IMR-90 (cell line): ENCODE results near the gene CCDC85B. TPM values are rescaled to one million over a fixed set of nuclear protein-coding genes. Genes with fewer than 3 reads are reported as not detected.
A peak's percentile ranks its signal among the peaks of the same experiment; 100 is the strongest.

Experiments used
- ATAC-seq: fragments of 200-7000 bp; cut with Tn5 transposase; 2 replicates; pipeline ENCODE4 v1.9.1; 2020; ENCODE audit warnings: low read depth, mild to moderate bottlenecking, moderate library complexity
- BruUV-seq: library from RNA; stranded (reverse); fragments of 400-500 nt; replicated peaks from 2 replicates; lab custom pipeline; 2021; lab: Mats Ljungman, UMichigan
- CTCF ChIA-PET: fragments of 300-600 bp; formaldehyde crosslinking; extraction: SDS; loops from one replicate; lab custom pipeline; 2021; ENCODE audit warnings: antibody characterized with exemption; lab: Yijun Ruan, JAX
- POLR2A ChIA-PET: fragments of 300-600 bp; sonication (Branson Sonifier 250); formaldehyde crosslinking; loops from one replicate; lab custom pipeline; 2022; ENCODE audit warnings: antibody characterized with exemption; ENCODE audit not compliant: unreplicated experiment; lab: Charles Lee
- DNase-seq: peaks from one replicate; pipeline ENCODE4 v3.0.0; 2013
- H2AFZ ChIP-seq: replicated peaks from 2 replicates; pipeline ENCODE3; 2013; ENCODE audit warnings: low read length, mild to moderate bottlenecking; ENCODE audit not compliant: poor library complexity
- H2AK5ac ChIP-seq: 2 replicates; pipeline ENCODE4 v1.6.1; 2013; ENCODE audit warnings: low read depth, low read length, inconsistent platforms
- H2AK9ac ChIP-seq: replicated peaks from 2 replicates; pipeline ENCODE3; 2013; ENCODE audit warnings: mild to moderate bottlenecking, low read depth, low read length, moderate library complexity; ENCODE audit not compliant: poor library complexity
- H2BK120ac ChIP-seq: 2 replicates; pipeline ENCODE4 v1.6.1; 2013; ENCODE audit warnings: low read depth, low read length, inconsistent platforms
- H2BK15ac ChIP-seq: 3 replicates; pipeline ENCODE4 v1.6.1; 2013; ENCODE audit warnings: low read depth, low read length, inconsistent platforms
- H2BK20ac ChIP-seq: 2 replicates; pipeline ENCODE4 v1.6.1; 2013; ENCODE audit warnings: low read depth, mild to moderate bottlenecking, inconsistent platforms, low read length, moderate library complexity
- H2BK5ac ChIP-seq: 2 replicates; pipeline ENCODE4 v1.6.1; 2013; ENCODE audit warnings: mild to moderate bottlenecking, low read depth, low read length, inconsistent platforms; ENCODE audit not compliant: poor library complexity, severe bottlenecking
- H3K14ac ChIP-seq: replicated peaks from 2 replicates; pipeline ENCODE4 v1.6.1; 2013; ENCODE audit warnings: low read depth, low read length, inconsistent platforms
- H3K18ac ChIP-seq: 2 replicates; pipeline ENCODE4 v1.6.1; 2013; ENCODE audit warnings: low read depth, low read length, control low read depth
- H3K23ac ChIP-seq: 2 replicates; pipeline ENCODE4 v1.6.1; 2013; ENCODE audit warnings: low read depth, low read length, inconsistent platforms
- H3K27ac ChIP-seq: 2 replicates; pipeline ENCODE4 v1.5.1; 2013; ENCODE audit warnings: mild to moderate bottlenecking, control low read depth, low read length; ENCODE audit not compliant: insufficient read depth
- H3K27me3 ChIP-seq: 2 replicates; pipeline ENCODE4 v1.6.1; 2013; ENCODE audit warnings: low read length; ENCODE audit not compliant: control insufficient read depth, insufficient read depth
- H3K36me3 ChIP-seq: 2 replicates; pipeline ENCODE4 v1.6.1; 2013; ENCODE audit warnings: low read length, mixed read lengths; ENCODE audit not compliant: control insufficient read depth, insufficient read depth
- H3K4ac ChIP-seq: 2 replicates; pipeline ENCODE4 v1.6.1; 2013; ENCODE audit warnings: low read depth, low read length, inconsistent platforms
- H3K4me1 ChIP-seq: 2 replicates; pipeline ENCODE4 v1.6.1; 2013; ENCODE audit warnings: low read length, mixed read lengths; ENCODE audit not compliant: control insufficient read depth, insufficient read depth
- H3K4me2 ChIP-seq: 2 replicates; pipeline ENCODE4 v1.6.1; 2013; ENCODE audit warnings: low read depth, mild to moderate bottlenecking, control low read depth, low read length, moderate library complexity
- H3K4me3 ChIP-seq: 2 replicates; pipeline ENCODE4 v1.5.1; 2013; ENCODE audit warnings: low read depth, mild to moderate bottlenecking, control low read depth, low read length, moderate library complexity; ENCODE audit not compliant: insufficient read depth
- H3K56ac ChIP-seq: 2 replicates; pipeline ENCODE4 v1.6.1; 2013; ENCODE audit warnings: low read length, inconsistent platforms; ENCODE audit not compliant: insufficient read depth; ENCODE audit errors: extremely low read depth
- H3K79me1 ChIP-seq, 2 experiments: 2 replicates each; pipeline ENCODE4 v1.6.1; 2013; ENCODE audit warnings: low read length in 2 of 2, inconsistent platforms in 1 of 2, low read depth in 1 of 2
- H3K9ac ChIP-seq: 2 replicates; pipeline ENCODE4 v1.6.1; 2013; ENCODE audit warnings: low read depth, low read length, control low read depth
- H3K9me1 ChIP-seq: 2 replicates; pipeline ENCODE4 v1.6.1; 2013; ENCODE audit warnings: low read length, inconsistent platforms; ENCODE audit not compliant: insufficient read depth
- H3K9me3 ChIP-seq: 2 replicates; pipeline ENCODE4 v1.6.1; 2013; ENCODE audit warnings: low read length; ENCODE audit not compliant: control insufficient read depth, insufficient read depth
- H4K20me1 ChIP-seq: 2 replicates; pipeline ENCODE4 v1.6.1; 2013; ENCODE audit warnings: low read length, inconsistent platforms; ENCODE audit not compliant: insufficient read depth
- H4K5ac ChIP-seq: 2 replicates; pipeline ENCODE4 v1.6.1; 2013; ENCODE audit warnings: mild to moderate bottlenecking, low read depth, low read length, control low read depth
- H4K8ac ChIP-seq, 2 experiments: 2 replicates each; pipeline ENCODE4 v1.6.1; 2013; ENCODE audit warnings: low read depth in 2 of 2, low read length in 2 of 2, control low read depth in 1 of 2, inconsistent platforms in 1 of 2
- H4K91ac ChIP-seq: 2 replicates; pipeline ENCODE4 v1.6.1; 2013; ENCODE audit warnings: low read depth, low read length, inconsistent platforms; ENCODE audit not compliant: insufficient read depth
- CEBPB ChIP-seq: IDR thresholded peaks from 2 replicates; pipeline ENCODE4 v1.6.1; 2012; ENCODE audit warnings: low read depth, low read length, improper control_type of control experiment
- CHD1 ChIP-seq: IDR thresholded peaks from 2 replicates; pipeline ENCODE4 v1.6.1; 2012; ENCODE audit warnings: low read depth, low read length, improper control_type of control experiment
- MAZ ChIP-seq: IDR thresholded peaks from 2 replicates; pipeline ENCODE4 v1.6.1; 2012; ENCODE audit warnings: low read depth, mild to moderate bottlenecking, low read length, improper control_type of control experiment, moderate library complexity, borderline replicate concordance
- MXI1 ChIP-seq: IDR thresholded peaks from 2 replicates; pipeline ENCODE4 v1.6.1; 2012; ENCODE audit warnings: low read depth, mild to moderate bottlenecking, low read length, moderate library complexity, borderline replicate concordance
- RCOR1 ChIP-seq: IDR thresholded peaks from 2 replicates; pipeline ENCODE4 v1.6.1; 2012; ENCODE audit warnings: mild to moderate bottlenecking, low read length, improper control_type of control experiment; ENCODE audit not compliant: insufficient replicate concordance
- RFX5 ChIP-seq: IDR thresholded peaks from 2 replicates; pipeline ENCODE4 v1.8.0; 2012; ENCODE audit warnings: low read depth, mild to moderate bottlenecking, low read length, moderate library complexity
- SMC3 ChIP-seq: fragments of 150-350 bp; IDR thresholded peaks from 2 replicates; pipeline ENCODE4 v1.6.1; 2016; ENCODE audit warnings: low read depth, mild to moderate bottlenecking, antibody characterized with exemption, low read length, moderate library complexity
- WGBS, 2 experiments: methylation state at CpG; one replicate each; pipeline versions ENCODE4 v1.1.5 to v1.1.7; 2013; ENCODE audit warnings: missing lambda C conversion rate in 2 of 2; ENCODE audit not compliant: insufficient read length in 1 of 2; ENCODE audit errors: extremely low coverage in 2 of 2; 5-methylcytosine and 5-hydroxymethylcytosine counted together
- dilution Hi-C: fragments of 300-500 bp; cut with HindIII; formaldehyde crosslinking; loops from one replicate; pipeline ENCODE4 v1.14.3; 2018; ENCODE audit warnings: low sequenced_read_pairs; ENCODE audit not compliant: unreplicated experiment
- in situ Hi-C: fragments of 300-500 bp; cut with MboI; formaldehyde crosslinking; loops from 3 replicates; pipeline ENCODE4 v1.14.3; 2019; ENCODE audit warnings: low sequenced_read_pairs, inconsistent platforms, mixed read lengths
- intact Hi-C: fragments of 100-400 bp; cut with micrococcal nuclease; formaldehyde crosslinking; loops from 2 replicates; pipeline ENCODE4 v1.10.0; 2022
- polyA plus RNA-seq, 3 experiments: library from polyadenylated mRNA; depleted of rRNA; stranded (reverse); fragments of >200 nt; gene quantifications; 2 replicates each; pipeline ENCODE4 v1.2.3, GENCODE V29; 2012; ENCODE audit warnings: low replicate concordance in 1 of 3
- total RNA-seq: library from RNA; depleted of rRNA; stranded (reverse); fragments of >200 nt; gene quantifications from 2 replicates; pipeline ENCODE4 v1.2.3, GENCODE V29; 2012
- TF ChIP-seq, protein P1 (sequence below): fragments of 150-350 bp; IDR thresholded peaks from 2 replicates; pipeline ENCODE4 v1.6.1; 2016; ENCODE audit warnings: low read depth, mild to moderate bottlenecking, low read length, moderate library complexity, borderline replicate concordance

The CCDC85B gene
- total and polyA plus RNA-seq, 2 of the 4 experiments (the other 2 are of a cell fraction), result 17.6 to 35.4 TPM

- H3K14ac ChIP-seq, result no peak overlapping the region
- dilution Hi-C loops (no loop called here), intact Hi-C loops (loop anchor here (2.0 kb wide), 1 partner anchor 14 kb away; no protein-coding TSS in a partner anchor), in situ Hi-C loops (no loop called here)
- H3K4ac ChIP-seq, result peak overlapping the region; percentile 55
- no peak overlapping the region for H3K18ac ChIP-seq
- CTCF ChIA-PET, result no interaction called here
- no peak overlapping the region for H2AFZ ChIP-seq
- peak overlapping the region; percentile 99; the same call in 2 of the 3 replicates for H2BK15ac ChIP-seq
- no peak overlapping the region for H4K5ac ChIP-seq
- peak overlapping the region; percentile 99 for H2AK5ac ChIP-seq
- H3K4me2 ChIP-seq, result no peak overlapping the region; the same call in 1 of the 2 replicates
- H3K9me3 ChIP-seq, result no peaks in the 10 kb centered on the region
- peak overlapping the region; percentile 27 for H2BK5ac ChIP-seq
- POLR2A ChIA-PET, result interaction anchor here (0.6 to 2.9 kb wide), 7 partner anchors 8 to 34 kb away, joined by 3 to 17 read pairs (median 3); partner anchors contain the start of gene FIBP
- peaks cover 38% of the 10 kb centered on the region for H4K20me1 ChIP-seq
- H3K4me1 ChIP-seq, result peaks cover 33% of the 10 kb centered on the region
- H3K36me3 ChIP-seq, result peaks cover 15% of the 10 kb centered on the region
- no peak overlapping the region for H3K4me3 ChIP-seq
- H3K9me1 ChIP-seq, result peaks cover 19% of the 10 kb centered on the region
- H2BK20ac ChIP-seq, result peak overlapping the region; percentile 11; the same call in 1 of the 2 replicates
- H3K27me3 ChIP-seq, result no peaks in the 10 kb centered on the region
- BruUV-seq, result no TSS peak
- WGBS, 2 experiments, result no CpG with 5 or more reads among the region's 11 CpGs
- no peak overlapping the region for H3K9ac ChIP-seq
- TF ChIP-seq SMC3 (no peak), RCOR1 (no peak), RFX5 (no peak), MXI1 (no peak), MAZ (no peak), CHD1 (no peak), CEBPB (no peak)
- TF ChIP-seq, protein P1, sequence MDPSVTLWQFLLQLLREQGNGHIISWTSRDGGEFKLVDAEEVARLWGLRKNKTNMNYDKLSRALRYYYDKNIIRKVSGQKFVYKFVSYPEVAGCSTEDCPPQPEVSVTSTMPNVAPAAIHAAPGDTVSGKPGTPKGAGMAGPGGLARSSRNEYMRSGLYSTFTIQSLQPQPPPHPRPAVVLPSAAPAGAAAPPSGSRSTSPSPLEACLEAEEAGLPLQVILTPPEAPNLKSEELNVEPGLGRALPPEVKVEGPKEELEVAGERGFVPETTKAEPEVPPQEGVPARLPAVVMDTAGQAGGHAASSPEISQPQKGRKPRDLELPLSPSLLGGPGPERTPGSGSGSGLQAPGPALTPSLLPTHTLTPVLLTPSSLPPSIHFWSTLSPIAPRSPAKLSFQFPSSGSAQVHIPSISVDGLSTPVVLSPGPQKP, result no peak
- peak overlapping the region; percentile 77 for H2BK120ac ChIP-seq
- ATAC-seq, result no peak
- H3K27ac ChIP-seq, result peak overlapping the region; percentile 48
- no peak overlapping the region; the same call in 1 of the 2 replicates for H4K91ac ChIP-seq
- DNase-seq, result no peak
- no peak overlapping the region for H3K23ac ChIP-seq
- H3K56ac ChIP-seq, result no peak overlapping the region
- H4K8ac ChIP-seq, result peak overlapping the region in 1 of 2 experiments; percentile 74; a peak in 2 of 4 replicates
- peaks cover 28 to 45% of the 10 kb centered on the region in 2 experiments for H3K79me1 ChIP-seq
- peak overlapping the region; percentile 51 for H2AK9ac ChIP-seq
Measured at GRCh38 chr11:65900899-65901180, 10.4 kb downstream of the CCDC85B start.
